Hepatocyte (in vitro differentiated cells): ENCODE measurements around the gene KIF5B.

Source experiments
- EZH2 ChIP-seq: fragments of 200-600 bp; sonication (generic); IDR thresholded peaks from 2 replicates; pipeline ENCODE4 v1.6.1; 2016; ENCODE audit warnings: antibody characterized with exemption, mild to moderate bottlenecking, borderline replicate concordance
- TF ChIP-seq, protein P1 (sequence below): fragments of 200-600 bp; sonication (generic); IDR thresholded peaks from 2 replicates; pipeline ENCODE4 v1.5.1; 2016; ENCODE audit warnings: antibody characterized with exemption, mild to moderate bottlenecking; ENCODE audit not compliant: poor library complexity

GRCh38 chr10:31959461-31960173 lies 96.6 kb downstream of the KIF5B start:
- TF ChIP-seq EZH2, result no peak
- TF ChIP-seq, protein P1, sequence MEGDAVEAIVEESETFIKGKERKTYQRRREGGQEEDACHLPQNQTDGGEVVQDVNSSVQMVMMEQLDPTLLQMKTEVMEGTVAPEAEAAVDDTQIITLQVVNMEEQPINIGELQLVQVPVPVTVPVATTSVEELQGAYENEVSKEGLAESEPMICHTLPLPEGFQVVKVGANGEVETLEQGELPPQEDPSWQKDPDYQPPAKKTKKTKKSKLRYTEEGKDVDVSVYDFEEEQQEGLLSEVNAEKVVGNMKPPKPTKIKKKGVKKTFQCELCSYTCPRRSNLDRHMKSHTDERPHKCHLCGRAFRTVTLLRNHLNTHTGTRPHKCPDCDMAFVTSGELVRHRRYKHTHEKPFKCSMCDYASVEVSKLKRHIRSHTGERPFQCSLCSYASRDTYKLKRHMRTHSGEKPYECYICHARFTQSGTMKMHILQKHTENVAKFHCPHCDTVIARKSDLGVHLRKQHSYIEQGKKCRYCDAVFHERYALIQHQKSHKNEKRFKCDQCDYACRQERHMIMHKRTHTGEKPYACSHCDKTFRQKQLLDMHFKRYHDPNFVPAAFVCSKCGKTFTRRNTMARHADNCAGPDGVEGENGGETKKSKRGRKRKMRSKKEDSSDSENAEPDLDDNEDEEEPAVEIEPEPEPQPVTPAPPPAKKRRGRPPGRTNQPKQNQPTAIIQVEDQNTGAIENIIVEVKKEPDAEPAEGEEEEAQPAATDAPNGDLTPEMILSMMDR, result no peak
